HG03064 (cell line): Measurements from ENCODE around the gene ITGAX.
"Not testable (repeated sequence)": the region's sequence is repeated elsewhere in the genome, so short reads cannot be mapped to it uniquely, and the experiment has no call there.

Experiments used
- ATAC-seq: cut with Tn5 transposase; IDR thresholded peaks from one replicate; pipeline ENCODE4 v1.9.1; 2021; ENCODE audit warnings: low read depth; ENCODE audit not compliant: unreplicated experiment

ITGAX gene

DNA sequence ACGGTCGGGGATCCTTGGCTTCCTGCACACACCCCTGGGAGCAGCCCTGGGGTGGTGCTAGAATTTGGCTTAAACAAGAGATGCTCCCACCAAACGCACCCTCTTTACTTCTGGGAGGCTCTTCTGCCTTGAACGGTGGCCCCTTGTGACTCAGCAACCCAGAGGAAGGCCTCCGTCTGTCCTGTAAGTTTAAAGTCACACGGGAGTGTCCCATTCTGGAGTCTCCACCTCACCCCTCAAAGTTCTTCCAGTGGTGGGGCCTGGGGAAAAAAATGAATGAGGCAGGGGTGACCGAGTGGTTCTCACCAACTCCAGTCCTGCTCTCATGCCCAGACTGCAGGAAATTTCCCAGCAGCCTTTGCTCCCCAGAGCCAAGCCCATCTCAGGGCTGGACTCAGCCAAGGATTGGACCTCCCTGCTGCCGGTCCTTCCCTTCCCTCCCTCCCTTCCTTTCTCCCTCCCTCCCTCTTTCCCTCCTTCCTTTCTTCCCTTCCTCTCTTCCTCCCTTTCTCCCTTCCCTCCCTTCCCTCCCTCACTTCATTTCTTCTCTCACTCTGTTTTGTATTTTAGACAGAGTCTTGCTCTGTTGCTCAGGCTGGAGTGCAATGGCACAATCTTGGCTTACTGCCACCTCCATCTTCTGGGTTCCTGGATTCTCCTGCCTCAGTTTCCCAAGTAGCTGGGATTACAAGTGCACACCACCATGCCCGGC lies 49.5 kb downstream of the ITGAX start:
- no peak for ATAC-seq

DNA sequence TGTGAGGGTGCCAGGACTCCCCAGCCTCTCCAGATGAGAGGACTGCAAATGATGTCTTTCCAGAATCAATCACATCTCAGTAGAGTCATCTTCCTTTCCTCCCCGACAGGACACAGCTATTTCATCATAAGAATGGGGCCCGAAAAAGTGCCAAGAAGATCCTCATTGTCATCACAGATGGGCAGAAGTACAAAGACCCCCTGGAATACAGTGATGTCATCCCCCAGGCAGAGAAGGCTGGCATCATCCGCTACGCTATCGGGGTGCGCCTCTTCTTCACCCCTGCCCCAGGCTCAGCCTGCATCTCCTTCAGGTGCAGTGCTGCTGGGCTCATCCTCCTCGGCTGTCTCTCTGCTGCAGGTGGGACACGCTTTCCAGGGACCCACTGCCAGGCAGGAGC lies 52.4 kb downstream of the ITGAX start:
- no peak for ATAC-seq

DNA sequence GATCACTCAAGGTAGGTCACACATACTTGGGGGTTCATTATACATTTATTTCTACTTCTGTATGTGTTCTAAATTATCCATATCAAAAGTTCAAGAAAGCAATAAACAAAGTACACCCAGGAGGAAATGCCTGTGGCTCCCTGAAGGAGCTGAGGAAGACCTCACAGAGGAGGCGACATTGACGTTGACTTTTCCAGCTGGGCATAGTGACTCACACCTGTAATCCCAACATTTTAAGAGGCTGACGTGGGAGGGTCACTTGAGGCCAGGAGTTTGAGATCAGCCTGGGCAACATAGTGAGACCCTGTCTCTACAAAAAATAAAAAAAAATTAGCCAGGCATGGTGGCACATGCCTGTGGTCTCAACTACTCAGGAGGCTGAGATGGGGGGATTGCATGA lies 54.5 kb downstream of the ITGAX start:
- no peak for ATAC-seq

DNA sequence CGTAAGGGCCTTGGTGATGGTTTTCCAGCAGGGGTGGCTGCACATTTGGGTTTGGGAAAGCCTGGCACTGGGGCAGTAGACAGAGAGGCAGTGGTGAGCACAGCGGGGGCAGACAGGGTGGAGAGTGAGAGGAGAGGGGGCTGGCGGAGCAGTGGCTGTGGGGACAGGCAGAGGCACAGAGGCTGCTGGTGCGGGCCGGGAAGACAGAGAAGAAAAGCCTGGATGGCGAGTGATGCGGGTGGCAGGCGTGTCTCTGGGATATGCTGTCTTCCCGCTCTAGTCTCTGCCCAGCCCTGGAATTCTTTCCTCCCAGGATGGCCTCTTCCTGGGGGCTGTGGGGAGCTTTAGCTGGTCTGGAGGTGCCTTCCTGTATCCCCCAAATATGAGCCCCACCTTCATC lies 55.1 kb downstream of the ITGAX start:
- ATAC-seq: no peak

DNA sequence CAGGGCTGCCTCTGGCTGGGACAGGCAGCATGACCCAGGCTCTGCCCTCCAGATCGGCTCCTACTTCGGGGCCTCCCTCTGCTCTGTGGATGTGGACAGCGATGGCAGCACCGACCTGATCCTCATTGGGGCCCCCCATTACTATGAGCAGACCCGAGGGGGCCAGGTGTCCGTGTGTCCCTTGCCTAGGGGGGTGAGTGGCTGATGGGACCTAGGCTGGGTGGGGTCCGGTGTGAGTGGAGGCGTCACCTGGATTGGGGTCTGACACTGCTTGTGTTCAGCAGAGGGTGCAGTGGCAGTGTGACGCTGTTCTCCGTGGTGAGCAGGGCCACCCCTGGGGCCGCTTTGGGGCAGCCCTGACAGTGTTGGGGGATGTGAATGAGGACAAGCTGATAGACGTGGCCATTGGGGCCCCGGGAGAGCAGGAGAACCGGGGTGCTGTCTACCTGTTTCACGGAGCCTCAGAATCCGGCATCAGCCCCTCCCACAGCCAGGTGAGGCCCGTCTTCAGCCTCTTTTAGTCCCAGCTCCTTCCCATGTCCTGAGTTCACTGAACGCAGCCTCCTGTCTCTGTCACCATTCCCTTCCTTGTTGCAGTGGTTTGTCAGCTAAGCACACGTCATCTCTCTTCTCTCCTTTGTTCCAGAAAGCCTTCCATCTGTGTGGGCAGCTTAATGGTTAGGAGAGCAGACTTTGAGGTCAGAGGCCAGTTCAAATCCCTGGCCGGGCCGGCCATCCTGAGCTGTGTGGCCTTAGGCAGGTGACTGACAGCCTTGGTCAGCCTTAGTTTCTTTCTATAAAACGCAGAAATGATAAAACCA lies 56.3 kb downstream of the ITGAX start:
- ATAC-seq: no peak

DNA sequence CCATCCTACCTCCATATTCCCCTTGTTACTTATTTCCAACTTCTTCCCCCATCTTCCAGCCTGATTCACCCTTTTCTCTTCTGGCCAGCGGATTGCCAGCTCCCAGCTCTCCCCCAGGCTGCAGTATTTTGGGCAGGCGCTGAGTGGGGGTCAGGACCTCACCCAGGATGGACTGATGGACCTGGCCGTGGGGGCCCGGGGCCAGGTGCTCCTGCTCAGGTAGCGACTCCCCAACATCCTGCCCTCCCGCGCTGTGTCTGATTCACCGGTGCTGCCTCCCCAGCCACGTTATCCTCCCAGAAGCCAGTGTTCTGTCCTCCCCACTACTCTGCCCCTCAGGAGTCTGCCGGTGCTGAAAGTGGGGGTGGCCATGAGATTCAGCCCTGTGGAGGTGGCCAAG lies 57.8 kb downstream of the ITGAX start:
- no peak for ATAC-seq

DNA sequence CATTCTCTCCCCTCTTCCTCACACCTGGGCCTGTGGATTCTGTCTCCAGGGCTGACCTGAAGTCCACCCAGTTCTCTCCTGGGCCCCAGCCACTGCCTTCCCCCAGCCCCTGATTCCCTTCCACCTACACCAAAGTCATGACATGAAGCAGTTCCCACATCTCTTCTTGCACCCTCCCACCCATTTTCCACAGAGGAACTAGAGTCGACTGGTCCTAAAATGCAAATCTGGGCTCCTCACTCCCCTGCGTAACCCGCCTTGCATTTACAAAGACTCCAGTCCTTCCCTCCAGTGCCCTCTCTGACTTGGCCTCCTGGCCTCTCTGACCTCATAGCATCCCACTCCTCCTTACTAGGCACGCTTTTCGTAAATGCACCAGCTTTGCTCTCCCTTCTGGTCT lies 58.4 kb downstream of the ITGAX start:
- ATAC-seq: no peak

DNA sequence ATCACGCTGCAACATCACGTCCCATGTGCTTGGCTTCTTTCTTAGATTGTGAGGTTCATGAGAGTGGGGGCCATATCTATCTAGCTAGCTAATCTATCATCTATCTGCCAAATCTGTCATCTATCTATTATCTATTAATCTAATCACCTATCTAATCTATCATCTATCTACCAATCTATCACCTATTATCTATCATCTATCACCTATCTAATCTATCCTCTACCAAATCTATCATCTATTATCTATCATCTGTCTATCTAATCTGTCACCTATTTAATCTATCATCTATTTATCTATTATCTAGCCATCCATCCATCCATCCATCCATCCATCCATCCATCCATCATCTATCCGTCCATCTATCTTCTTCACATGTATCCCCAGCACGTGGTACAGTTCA lies 59.0 kb downstream of the ITGAX start:
- ATAC-seq: no peak

DNA sequence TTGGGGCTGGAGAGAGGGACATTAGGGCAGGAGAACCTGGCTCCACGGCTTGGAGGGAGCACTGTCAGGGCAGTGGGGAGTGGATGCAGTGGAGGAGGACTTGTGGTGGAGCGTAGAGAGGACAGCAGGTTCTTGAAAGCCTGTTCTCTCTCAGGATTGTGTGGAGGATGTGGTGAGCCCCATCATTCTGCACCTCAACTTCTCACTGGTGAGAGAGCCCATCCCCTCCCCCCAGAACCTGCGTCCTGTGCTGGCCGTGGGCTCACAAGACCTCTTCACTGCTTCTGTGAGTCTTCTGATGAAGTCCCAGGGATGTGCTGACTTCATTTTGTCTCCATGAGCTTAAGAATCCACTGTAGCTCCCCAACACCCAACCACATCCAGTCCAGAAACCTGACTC lies 59.7 kb downstream of the ITGAX start:
- no peak for ATAC-seq

DNA sequence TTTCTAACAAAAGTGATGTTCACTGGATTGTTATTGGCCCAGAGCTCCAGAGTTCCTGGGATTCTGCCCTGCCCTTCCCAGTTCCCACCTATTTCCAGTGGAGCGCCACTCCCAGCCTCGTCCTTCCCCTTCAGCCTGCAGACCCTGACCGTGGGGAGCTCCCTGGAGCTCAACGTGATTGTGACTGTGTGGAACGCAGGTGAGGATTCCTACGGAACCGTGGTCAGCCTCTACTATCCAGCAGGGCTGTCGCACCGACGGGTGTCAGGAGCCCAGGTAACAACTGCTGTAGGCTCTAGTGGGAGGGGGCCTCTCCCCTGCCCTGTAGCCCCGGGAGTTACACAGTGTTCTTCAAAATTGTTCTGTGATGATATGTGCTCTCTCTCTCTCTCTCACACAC lies 61.4 kb downstream of the ITGAX start:
- ATAC-seq: no peak

DNA sequence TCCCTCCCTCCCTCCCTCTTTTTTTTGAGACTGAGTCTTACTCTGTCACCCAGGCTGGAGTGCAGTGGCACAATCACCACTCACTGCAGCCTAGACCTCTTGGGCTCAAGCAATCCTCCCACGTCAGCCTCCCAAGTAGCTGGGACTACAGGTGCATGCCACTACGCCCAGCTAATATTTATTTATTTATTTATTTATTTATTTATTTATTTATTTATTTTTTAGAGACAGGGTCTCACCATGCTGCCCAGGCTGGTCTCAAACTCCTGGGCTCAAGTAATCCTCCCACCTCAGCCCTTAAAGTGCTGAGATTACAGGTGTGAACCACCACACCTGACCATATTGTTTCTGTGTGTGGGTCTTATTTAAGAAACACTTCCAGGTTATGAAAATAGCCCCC lies 62.1 kb downstream of the ITGAX start:
- not testable (repeated sequence) for ATAC-seq

DNA sequence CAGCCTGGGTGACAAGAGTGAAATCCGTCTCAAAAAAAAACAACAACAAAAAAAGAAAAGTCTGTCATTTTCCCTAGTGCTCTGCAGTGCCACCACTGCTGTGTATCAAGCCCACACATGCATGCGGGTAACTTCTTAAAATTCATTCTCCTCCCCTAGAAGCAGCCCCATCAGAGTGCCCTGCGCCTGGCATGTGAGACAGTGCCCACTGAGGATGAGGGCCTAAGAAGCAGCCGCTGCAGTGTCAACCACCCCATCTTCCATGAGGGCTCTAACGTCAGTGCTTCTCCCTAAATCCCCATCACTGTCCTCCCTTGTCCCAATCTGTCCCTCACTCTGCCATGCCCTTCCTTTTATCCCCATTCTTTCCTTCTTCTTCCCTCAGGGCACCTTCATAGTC lies 62.9 kb downstream of the ITGAX start:
- ATAC-seq: no peak

DNA sequence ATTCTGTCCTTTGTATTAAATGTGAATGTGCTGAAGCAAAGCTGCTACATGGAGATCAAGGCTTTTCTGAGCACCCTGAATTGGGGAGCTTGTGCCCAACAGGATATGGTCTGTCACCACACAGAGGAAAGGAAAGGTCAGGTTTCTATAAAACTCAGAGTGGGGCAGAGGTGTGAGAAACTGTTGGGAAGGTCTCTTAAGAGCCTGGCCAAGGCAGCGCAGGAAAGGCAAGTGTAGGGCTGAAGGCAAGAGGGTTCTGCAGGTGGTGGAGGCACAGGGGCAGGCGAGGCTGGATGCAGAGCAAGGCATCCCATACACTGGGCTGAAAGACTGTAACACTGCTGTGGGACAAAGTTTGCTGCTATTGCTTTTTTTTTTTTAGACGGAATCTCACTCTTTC lies 65.1 kb downstream of the ITGAX start:
- ATAC-seq: no peak

DNA sequence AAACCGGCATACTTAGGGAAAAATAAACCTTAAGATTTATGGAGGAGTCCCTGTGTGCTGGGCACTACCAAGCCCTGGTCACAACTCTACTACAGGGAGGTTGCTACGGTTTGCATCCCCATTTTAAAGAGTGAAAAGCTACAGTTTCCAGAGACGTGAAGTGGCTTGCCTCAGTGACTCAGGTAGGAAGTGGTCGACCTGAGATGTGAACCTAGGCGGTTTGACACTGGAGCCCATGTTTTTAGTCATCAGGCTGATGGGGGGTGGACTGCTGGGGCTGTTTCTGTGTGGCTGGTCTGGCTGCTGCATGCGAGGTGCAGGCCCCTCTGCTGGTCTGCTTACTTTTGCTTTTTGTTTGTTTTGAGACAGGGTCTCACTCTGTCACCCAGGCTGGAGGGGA lies 66.6 kb downstream of the ITGAX start:
- ATAC-seq: peak; percentile 67

DNA sequence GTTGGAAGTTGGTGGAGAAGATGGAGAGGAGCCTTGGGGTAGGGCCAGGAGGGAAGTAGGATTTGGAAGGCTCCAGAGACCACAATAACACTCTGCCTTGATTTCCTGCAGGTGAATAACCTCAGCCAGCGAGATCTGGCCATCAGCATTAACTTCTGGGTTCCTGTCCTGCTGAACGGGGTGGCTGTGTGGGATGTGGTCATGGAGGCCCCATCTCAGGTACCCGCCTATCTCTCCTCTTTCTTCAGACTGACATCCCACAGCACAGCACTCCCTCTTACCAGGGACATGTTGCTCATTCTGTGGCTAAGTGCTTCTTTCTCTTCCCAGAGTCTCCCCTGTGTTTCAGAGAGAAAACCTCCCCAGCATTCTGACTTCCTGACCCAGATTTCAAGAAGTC lies 68.3 kb downstream of the ITGAX start:
- no peak for ATAC-seq

DNA sequence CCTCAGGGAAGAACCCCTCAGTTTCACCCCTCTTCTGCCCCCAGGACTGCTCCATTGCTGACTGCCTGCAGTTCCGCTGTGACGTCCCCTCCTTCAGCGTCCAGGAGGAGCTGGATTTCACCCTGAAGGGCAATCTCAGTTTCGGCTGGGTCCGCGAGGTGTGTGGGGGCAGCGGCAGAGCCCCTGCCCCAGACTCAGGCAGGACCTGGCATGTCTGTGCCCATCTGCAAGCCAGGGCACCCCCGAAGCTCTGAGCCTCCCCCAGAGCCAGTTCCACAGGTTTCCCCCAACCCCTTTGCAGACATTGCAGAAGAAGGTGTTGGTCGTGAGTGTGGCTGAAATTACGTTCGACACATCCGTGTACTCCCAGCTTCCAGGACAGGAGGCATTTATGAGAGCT lies 68.8 kb downstream of the ITGAX start:
- ATAC-seq: no peak

DNA sequence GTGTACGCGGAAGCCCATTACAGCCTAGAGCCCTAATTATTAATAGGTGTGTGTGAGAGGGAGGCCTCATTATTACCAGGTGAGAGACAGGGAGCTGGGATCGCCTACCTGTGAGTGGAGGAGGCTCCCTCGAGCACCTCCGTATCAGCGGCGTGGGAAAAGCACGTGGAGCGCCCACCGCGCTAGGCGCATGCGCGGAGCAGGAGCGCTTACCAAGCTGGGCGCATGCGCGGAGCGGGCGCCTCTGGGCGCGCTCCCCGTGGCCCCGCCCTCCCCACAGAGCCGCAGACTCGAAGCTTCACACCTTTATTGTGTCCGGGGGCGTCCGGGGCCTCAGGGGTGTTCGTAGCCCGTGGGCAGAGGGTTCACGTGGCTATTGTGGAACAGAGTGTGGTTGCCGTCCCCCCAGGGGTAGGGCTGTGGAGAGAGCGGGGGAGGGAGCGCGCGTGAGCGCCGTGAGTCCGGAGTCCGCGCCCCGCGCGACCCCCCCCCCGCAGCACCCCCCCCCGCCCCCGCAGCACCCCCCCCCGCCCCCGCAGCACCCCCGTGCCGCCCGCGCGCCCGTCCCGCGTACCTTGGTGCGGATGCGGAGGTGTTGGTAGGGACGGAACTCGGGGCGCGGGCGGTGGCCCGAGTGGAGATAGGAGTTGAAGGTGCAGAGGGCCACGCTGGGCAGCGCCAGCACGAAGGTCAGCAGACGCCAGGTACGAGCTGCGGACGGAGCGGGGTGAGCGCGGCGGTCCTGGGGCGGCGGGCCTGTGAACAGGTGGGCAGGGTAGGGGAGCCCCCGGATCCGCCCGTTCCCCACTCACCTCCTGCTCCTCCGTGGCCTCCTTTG lies 72.7 kb downstream of the ITGAX start:
- no peak for ATAC-seq

DNA sequence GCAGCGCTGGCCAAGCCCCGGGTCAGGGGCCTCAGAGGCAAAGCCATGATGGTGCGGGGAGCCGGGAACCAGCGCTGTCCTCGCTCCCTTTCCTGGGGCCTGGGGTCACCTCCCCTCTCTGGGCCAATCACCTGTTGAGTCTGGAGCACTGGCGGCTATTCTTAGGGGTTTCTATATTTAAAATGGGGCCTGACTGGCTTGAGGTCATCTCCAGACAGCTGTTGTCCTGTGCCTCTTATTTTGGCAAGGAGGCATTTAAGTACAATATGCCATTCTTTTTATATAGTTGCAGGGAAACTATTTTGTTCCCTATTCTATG lies 73.3 kb downstream of the ITGAX start, which contains the start of gene COX6A2:
Gene COX6A2 (minus strand): TSS at position 82 of the 319 bp plus-strand sequence. CDS start 35 bp downstream, at position 47.
- ATAC-seq: no peak

DNA sequence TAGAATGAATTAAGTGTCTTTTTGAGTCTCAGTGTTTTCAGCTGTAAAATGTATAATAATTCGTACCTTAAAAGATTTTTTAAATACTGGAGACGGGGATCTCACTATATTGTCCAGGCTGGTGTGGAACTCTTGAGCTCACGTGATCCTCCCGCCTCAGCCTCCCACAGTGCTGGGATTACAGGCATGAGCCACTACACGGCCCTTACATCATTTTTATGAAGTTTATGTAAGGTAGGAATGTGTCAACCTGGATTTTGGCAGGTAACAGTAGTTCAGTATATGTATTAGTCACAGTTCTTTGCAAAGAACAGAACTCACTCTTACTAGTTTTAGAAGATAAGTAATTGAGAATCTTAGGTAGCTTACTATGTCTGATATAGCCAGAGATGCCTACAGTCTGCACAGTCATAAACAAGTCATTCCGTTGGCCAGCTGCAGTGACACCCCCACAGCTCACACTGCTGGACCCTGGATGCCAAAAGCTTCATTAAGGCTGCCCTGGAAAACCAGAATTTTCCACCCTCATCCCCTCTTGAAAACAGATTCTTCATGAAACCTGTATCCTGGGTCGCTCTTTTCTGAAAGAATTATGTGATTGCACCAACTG lies 73.8 kb downstream of the ITGAX start:
- ATAC-seq: no peak

DNA sequence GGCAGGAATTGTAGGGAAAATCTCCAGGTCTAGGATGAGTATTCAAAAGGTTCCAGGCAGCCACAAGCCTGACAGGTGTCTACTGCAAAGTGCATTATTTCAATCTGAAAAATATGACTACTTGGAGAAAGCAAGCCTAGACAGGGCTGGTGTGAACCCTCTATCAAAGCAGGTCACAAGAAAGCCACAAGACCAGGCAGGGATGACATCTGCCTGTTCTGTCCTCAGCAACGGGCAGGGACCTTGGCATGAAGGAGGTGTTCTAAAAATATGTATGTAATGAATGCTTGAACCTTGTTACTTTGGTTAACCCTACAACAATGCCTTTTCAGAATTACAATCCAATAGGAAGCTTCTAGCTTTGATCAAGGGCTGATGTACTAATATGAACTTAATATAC lies 74.3 kb downstream of the ITGAX start:
- no peak for ATAC-seq

DNA sequence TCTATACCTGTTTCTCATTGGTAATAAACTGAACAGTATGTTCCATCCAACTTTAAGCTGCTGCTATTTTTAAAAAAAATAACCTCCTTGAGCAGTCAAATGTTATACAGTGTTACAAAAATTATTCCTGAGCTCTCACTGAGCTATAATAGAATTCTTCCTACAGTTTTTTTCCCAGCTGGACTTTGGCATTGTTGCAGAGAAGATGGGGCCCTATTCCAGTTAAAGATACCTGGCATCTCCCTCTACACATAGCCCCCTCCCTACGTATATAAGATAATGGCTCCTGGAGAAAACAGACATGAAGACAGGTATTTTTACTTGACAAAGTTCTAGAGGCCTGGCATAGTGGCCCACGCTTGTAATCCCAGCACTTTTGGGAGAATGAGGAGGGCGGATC lies 74.8 kb downstream of the ITGAX start:
- ATAC-seq: no peak
